Mesothelial cell of epicardium (in vitro differentiated cells): ENCODE results near the gene UGT1A7. TPM values are rescaled to one million over a fixed set of nuclear protein-coding genes. Genes with fewer than 3 reads are reported as not detected.

Experiments used
- DNase-seq, 2 experiments: peaks; one replicate each; pipeline ENCODE4 v3.0.0; 2021; ENCODE audit warnings: low spot score in 2 of 2; ENCODE audit not compliant: unreplicated experiment in 2 of 2
- H3K27ac Mint-ChIP-seq: 2 replicates; pipeline ENCODE4 v1.8.0; 2021; ENCODE audit warnings: mixed read lengths
- H3K27me3 Mint-ChIP-seq: 2 replicates; pipeline ENCODE4 v1.8.0; 2021; ENCODE audit warnings: low read depth, mixed read lengths
- H3K36me3 Mint-ChIP-seq: 2 replicates; pipeline ENCODE4 v1.8.0; 2021; ENCODE audit warnings: mixed read lengths
- H3K4me1 Mint-ChIP-seq: 2 replicates; pipeline ENCODE4 v1.8.0; 2021; ENCODE audit warnings: mixed read lengths
- H3K4me3 Mint-ChIP-seq: 2 replicates; pipeline ENCODE4 v1.8.0; 2021; ENCODE audit warnings: mild to moderate bottlenecking, moderate library complexity, mixed read lengths
- H3K9me3 Mint-ChIP-seq: 2 replicates; pipeline ENCODE4 v1.8.0; 2021; ENCODE audit warnings: mixed read lengths
- CTCF ChIP-seq: fragments of 200-600 bp; sonication (generic); IDR thresholded peaks from one replicate; pipeline ENCODE4 v1.5.0; 2021; ENCODE audit warnings: antibody characterized with exemption; ENCODE audit not compliant: unreplicated experiment
- total RNA-seq: library from RNA; stranded (reverse); gene quantifications from 3 replicates; pipeline ENCODE4 v1.2.1, GENCODE V29; 2021

UGT1A7 gene
- total RNA-seq, 1 donor from 2014 or later, result not detected

GRCh38 chr2:233792720-233793119 lies 111.0 kb downstream of the UGT1A7 start:
- no peak for DNase-seq
- no peaks in the 10 kb centered on the region for H3K9me3 Mint-ChIP-seq
- H3K27ac Mint-ChIP-seq, result no peak overlapping the region
- no peaks in the 10 kb centered on the region for H3K36me3 Mint-ChIP-seq
- no peaks in the 10 kb centered on the region for H3K4me1 Mint-ChIP-seq
- H3K27me3 Mint-ChIP-seq, result peaks cover 16% of the 10 kb centered on the region
- H3K4me3 Mint-ChIP-seq, result no peak overlapping the region
- TF ChIP-seq CTCF, result no peak

GRCh38 chr2:233793465-233794127 lies 111.9 kb downstream of the UGT1A7 start:
- no peak for TF ChIP-seq CTCF
- H3K9me3 Mint-ChIP-seq, result no peaks in the 10 kb centered on the region
- no peaks in the 10 kb centered on the region for H3K4me1 Mint-ChIP-seq
- peaks cover 16% of the 10 kb centered on the region for H3K27me3 Mint-ChIP-seq
- peak in 1 of 2 experiments; percentile 30 for DNase-seq
- H3K36me3 Mint-ChIP-seq, result no peaks in the 10 kb centered on the region
- H3K4me3 Mint-ChIP-seq, result no peak overlapping the region
- no peak overlapping the region for H3K27ac Mint-ChIP-seq

- peak; percentile 5 to 16 for DNase-seq
- Mint-ChIP-seq H3K4me1 (no peaks in the 10 kb centered on the region), H3K27me3 (peaks cover 14% of the 10 kb centered on the region), H3K9me3 (no peaks in the 10 kb centered on the region), H3K4me3 (no peak overlapping the region), H3K27ac (no peak overlapping the region), H3K36me3 (no peaks in the 10 kb centered on the region)
- TF ChIP-seq CTCF, result no peak
Observed at GRCh38 chr2:233794128-233794658, 112.5 kb downstream of the UGT1A7 start.

DNA sequence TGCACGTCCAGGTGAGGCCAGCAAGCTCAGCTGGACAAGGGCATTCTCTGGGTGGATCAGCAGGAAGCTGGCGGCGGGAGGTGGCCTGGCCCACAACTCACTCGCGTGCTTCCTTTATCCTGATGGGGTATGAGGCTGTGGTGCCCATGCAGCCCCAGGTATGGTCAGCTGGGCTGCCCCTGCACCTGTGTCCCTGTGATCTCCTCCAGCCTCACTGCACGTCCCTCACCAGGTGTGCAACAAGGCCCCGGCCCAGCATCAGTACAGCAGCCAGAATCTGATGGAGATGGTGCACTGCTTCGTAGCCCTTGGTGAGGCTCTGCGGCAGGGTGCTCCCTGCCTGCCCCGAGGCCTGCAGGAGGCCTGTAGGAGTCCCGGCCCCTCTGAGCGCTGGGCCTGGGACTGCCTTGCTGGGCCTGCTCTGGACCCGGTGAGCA lies 114.1 kb downstream of the UGT1A7 start:
- peak; percentile 7 to 33 for DNase-seq
- no peak for TF ChIP-seq CTCF
- H3K4me1 Mint-ChIP-seq, result no peaks in the 10 kb centered on the region
- H3K4me3 Mint-ChIP-seq, result no peak overlapping the region
- peaks cover 6% of the 10 kb centered on the region for H3K9me3 Mint-ChIP-seq
- no peaks in the 10 kb centered on the region for H3K36me3 Mint-ChIP-seq
- peaks cover 8% of the 10 kb centered on the region for H3K27me3 Mint-ChIP-seq
- no peak overlapping the region for H3K27ac Mint-ChIP-seq

- H3K4me1 Mint-ChIP-seq, result no peaks in the 10 kb centered on the region
- H3K9me3 Mint-ChIP-seq, result peaks cover 6% of the 10 kb centered on the region
- no peaks in the 10 kb centered on the region for H3K36me3 Mint-ChIP-seq
- no peak overlapping the region for H3K27ac Mint-ChIP-seq
- H3K4me3 Mint-ChIP-seq, result no peak overlapping the region
- no peak for DNase-seq
- peaks cover 4% of the 10 kb centered on the region for H3K27me3 Mint-ChIP-seq
- no peak for TF ChIP-seq CTCF
Observed at GRCh38 chr2:233796254-233796653, 114.6 kb downstream of the UGT1A7 start.
